ENCODE measurements around the gene C2CD4A. TPM values are rescaled to one million over a fixed set of nuclear protein-coding genes. Genes with fewer than 3 reads are reported as not detected.

C2CD4A gene
- total RNA-seq, 4 donors from 2014 or later = 0.22 to 0.39 (median 0.25) TPM; not detected in 1

DNA sequence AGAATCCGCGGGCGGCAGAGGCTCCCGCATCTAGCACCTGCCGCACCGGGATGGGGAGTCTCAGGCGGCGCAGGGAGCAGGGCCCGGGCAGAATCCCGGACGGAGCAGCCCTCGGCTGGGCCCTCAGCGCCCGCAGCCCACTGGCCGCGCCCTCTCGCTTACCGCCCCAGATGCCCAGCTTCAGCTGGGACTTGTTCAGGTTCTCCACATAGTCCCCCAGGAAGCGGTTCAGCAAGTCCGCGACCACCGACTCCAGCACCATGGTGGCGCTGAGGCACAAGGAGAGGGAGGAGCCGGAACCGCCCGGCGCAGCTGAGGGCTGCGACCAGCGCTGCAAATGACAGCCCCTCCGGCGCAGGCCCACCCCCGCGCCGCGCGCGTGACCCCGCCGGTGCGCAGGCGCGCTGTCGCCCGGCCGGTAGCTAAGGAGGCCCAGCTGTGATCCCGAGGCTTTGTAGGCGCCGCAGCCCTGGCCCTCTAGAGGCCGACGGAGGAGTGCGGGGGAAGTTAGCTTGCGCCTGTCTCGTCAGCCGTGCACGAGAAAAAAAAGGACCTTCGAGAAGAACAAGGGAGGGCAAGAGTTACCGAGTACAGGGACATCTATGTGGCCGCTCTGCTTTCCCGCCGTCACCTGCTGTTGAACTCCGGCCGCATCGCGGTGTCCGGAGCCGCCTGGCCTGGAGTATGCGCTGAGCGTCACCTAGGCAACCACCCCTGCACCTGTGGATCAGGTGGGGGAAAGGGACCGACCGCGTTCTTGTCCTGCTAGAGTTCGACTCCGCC lies 6.5 kb upstream of the C2CD4A start, which contains the start of gene VPS13C:
VPS13C (minus strand) TSS at position 335 of the 783 bp plus-strand sequence; CDS start at position 262, 73 bp downstream.
- Histone ChIP-seq H3K4me3 (replicated peaks in 1 of 3) (peak within 1 kb of the TSS; percentile 44 to 93 (median 77)), H3K27ac (peak within 1 kb of the TSS; percentile 83 to 95 (median 90)), H3K9me3 (no peaks in the 10 kb centered on the region), H3K36me3 (no peaks in the 10 kb centered on the region), H3K27me3 (no peaks in the 10 kb centered on the region), H3K4me1 (peaks cover 4% of the 10 kb centered on the region in 2 donors)
- WGBS, 2 donors = 0 to 1% methylated on average over 17 to 41 of the region's 73 CpGs
- peak; percentile 93 to 94 for DNase-seq
- intact Hi-C loops (cut with DNase I) = no loop called here
- TF ChIP-seq, protein P1, sequence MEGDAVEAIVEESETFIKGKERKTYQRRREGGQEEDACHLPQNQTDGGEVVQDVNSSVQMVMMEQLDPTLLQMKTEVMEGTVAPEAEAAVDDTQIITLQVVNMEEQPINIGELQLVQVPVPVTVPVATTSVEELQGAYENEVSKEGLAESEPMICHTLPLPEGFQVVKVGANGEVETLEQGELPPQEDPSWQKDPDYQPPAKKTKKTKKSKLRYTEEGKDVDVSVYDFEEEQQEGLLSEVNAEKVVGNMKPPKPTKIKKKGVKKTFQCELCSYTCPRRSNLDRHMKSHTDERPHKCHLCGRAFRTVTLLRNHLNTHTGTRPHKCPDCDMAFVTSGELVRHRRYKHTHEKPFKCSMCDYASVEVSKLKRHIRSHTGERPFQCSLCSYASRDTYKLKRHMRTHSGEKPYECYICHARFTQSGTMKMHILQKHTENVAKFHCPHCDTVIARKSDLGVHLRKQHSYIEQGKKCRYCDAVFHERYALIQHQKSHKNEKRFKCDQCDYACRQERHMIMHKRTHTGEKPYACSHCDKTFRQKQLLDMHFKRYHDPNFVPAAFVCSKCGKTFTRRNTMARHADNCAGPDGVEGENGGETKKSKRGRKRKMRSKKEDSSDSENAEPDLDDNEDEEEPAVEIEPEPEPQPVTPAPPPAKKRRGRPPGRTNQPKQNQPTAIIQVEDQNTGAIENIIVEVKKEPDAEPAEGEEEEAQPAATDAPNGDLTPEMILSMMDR (IDR thresholded peaks at IDR 0.05) = peak; percentile 37 to 86 (median 66)
- peak; percentile 34 to 92 for TF ChIP-seq POLR2A (IDR thresholded peaks at IDR 0.05)

DNA sequence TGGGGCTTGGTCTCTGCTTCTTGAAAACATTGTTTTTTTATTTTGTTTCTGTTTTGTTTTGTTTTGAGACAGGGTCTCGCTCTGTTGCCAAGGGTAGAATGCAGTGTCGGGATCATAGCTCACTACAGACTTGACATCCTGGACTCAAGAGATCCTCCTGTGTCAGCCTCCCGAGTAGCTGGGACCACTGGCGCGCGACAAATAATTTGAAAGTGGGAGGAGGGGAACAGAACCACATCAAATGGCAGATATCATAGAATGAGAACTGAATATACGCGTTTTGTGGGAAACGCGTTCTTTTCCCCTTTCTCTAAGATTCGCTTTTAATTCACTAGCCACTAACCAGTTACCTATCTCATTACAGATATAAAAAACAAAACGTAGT lies 5.9 kb upstream of the C2CD4A start:
- Histone ChIP-seq H3K27me3 (no peaks in the 10 kb centered on the region), H3K27ac (peak overlapping the region; percentile 83 to 95 (median 90)), H3K9me3 (no peaks in the 10 kb centered on the region), H3K4me1 (peaks cover 4% of the 10 kb centered on the region in 2 donors), H3K4me3 (replicated peaks in 1 of 3) (peak overlapping the region; percentile 20 to 93 (median 77)), H3K36me3 (no peaks in the 10 kb centered on the region)
- no peak for TF ChIP-seq POLR2A (IDR thresholded peaks at IDR 0.05)
- TF ChIP-seq, protein P1 (IDR thresholded peaks at IDR 0.05) = no peak
- 18 to 23% methylated on average over 12 of the region's 12 CpGs for WGBS, 2 donors
- DNase-seq = no peak
- intact Hi-C loops (cut with DNase I) = no loop called here

GRCh38 chr15:62063825-62064635 lies 2.7 kb upstream of the C2CD4A start:
- intact Hi-C loops (cut with DNase I) = no loop called here
- H3K27me3 ChIP-seq = no peaks in the 10 kb centered on the region
- no peak overlapping the region for H3K4me3 ChIP-seq (replicated peaks in 1 of 3)
- TF ChIP-seq POLR2A (IDR thresholded peaks at IDR 0.05) = no peak
- TF ChIP-seq, protein P1 (IDR thresholded peaks at IDR 0.05) = no peak
- 68 to 71% methylated on average over 6 of the region's 6 CpGs for WGBS, 2 donors
- peak; percentile 18 for DNase-seq
- H3K9me3 ChIP-seq = no peaks in the 10 kb centered on the region
- H3K4me1 ChIP-seq = peaks cover 4 to 13% of the 10 kb centered on the region in 2 donors
- no peaks in the 10 kb centered on the region for H3K36me3 ChIP-seq
- H3K27ac ChIP-seq = peak overlapping the region; percentile 31 to 69 (median 61)

DNA sequence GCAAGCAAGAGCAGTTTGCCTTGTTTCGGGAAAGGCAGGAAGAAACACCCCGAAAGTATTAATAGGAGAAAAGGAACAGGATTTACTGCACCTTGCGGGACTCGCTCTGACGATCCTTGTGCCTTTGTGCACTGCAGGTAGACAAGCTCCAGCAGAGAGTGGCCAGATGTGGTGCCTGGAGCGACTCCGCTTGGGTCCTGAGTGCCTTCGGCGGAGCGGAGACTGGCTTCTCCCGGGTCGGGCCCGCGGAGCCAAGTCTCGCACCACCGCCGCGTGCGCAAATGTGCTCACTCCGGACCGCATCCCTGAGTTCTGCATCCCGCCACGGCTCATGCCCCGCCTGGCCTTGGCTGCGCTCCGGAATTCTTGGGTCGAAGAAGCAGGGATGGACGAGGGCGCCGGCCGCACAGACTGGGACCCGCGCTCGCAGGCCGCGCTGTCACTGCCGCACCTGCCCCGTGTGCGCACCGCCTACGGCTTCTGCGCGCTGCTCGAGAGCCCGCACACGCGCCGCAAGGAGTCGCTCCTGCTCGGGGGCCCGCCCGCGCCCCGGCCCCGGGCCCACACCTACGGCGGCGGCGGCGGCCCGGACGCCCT lies 769 bp downstream of the C2CD4A start:
- DNase-seq = peak; percentile 37 to 42
- TF ChIP-seq, protein P1 (IDR thresholded peaks at IDR 0.05) = no peak
- TF ChIP-seq POLR2A (IDR thresholded peaks at IDR 0.05) = no peak
- Histone ChIP-seq H3K36me3 (no peaks in the 10 kb centered on the region), H3K27ac (no peak overlapping the region), H3K4me3 (replicated peaks in 1 of 3) (peak overlapping the region in 2 of 3 donors; percentile 39 to 53), H3K27me3 (no peaks in the 10 kb centered on the region), H3K4me1 (peaks cover 4 to 13% of the 10 kb centered on the region in 2 donors), H3K9me3 (no peaks in the 10 kb centered on the region)
- 2 to 5% methylated on average over 8 to 14 of the region's 62 CpGs for WGBS, 2 donors
- intact Hi-C loops (cut with DNase I) = no loop called here
